ENCODE data around the gene CPNE5. TPM values are rescaled to one million over a fixed set of nuclear protein-coding genes. Genes with fewer than 3 reads are reported as not detected.

Gene CPNE5
- total RNA-seq, 1 experiment from 2014 or later = 0.44 TPM

- no TSS peak for BruUV-seq (replicated peaks)
- H3K27me3 ChIP-seq (ENCODE audit: control insufficient read depth, insufficient read depth, low read length) = no peaks in the 10 kb centered on the region
- ChIA-PET CTCF (no interaction called here), POLR2A (no interaction called here)
- in situ Hi-C loops (cut with HindIII; ENCODE audit: low pct_unique_long_range_greater_than_20kb, low sequenced_read_pairs) (no loop called here), intact Hi-C loops (cut with micrococcal nuclease; ENCODE audit: unreplicated experiment) (no loop called here)
- no peaks in the 10 kb centered on the region for H3K36me3 ChIP-seq (ENCODE audit: control insufficient read depth, insufficient read depth, low read length)
- no peak overlapping the region for H3K27ac ChIP-seq (ENCODE audit: low read length)
- H3K4me3 ChIP-seq (ENCODE audit: low read depth in 2 of 2, low read length in 2 of 2) = no peak overlapping the region
- ATAC-seq (no peak), DNase-seq (ENCODE audit: low read depth, low spot score) (no peak)
- TF ChIP-seq SIN3A (IDR thresholded peaks at IDR 0.05; ENCODE audit: borderline replicate concordance, insufficient read depth, low read depth, low read length) = no peak
- TF ChIP-seq, protein P1, sequence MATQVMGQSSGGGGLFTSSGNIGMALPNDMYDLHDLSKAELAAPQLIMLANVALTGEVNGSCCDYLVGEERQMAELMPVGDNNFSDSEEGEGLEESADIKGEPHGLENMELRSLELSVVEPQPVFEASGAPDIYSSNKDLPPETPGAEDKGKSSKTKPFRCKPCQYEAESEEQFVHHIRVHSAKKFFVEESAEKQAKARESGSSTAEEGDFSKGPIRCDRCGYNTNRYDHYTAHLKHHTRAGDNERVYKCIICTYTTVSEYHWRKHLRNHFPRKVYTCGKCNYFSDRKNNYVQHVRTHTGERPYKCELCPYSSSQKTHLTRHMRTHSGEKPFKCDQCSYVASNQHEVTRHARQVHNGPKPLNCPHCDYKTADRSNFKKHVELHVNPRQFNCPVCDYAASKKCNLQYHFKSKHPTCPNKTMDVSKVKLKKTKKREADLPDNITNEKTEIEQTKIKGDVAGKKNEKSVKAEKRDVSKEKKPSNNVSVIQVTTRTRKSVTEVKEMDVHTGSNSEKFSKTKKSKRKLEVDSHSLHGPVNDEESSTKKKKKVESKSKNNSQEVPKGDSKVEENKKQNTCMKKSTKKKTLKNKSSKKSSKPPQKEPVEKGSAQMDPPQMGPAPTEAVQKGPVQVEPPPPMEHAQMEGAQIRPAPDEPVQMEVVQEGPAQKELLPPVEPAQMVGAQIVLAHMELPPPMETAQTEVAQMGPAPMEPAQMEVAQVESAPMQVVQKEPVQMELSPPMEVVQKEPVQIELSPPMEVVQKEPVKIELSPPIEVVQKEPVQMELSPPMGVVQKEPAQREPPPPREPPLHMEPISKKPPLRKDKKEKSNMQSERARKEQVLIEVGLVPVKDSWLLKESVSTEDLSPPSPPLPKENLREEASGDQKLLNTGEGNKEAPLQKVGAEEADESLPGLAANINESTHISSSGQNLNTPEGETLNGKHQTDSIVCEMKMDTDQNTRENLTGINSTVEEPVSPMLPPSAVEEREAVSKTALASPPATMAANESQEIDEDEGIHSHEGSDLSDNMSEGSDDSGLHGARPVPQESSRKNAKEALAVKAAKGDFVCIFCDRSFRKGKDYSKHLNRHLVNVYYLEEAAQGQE (IDR thresholded peaks at IDR 0.05; ENCODE audit: insufficient read depth in 1 of 2, low read depth in 2 of 2, low read length in 1 of 2) = no peak
- no peak for TF ChIP-seq CTCF (IDR thresholded peaks at IDR 0.05)
- TF ChIP-seq TCF7L2 (IDR thresholded peaks at IDR 0.05; ENCODE audit: low read depth, low read length) = no peak
- TF ChIP-seq POLR2AphosphoS5 (IDR thresholded peaks at IDR 0.05; ENCODE audit: low read depth, low read length) = no peak
- H3K4me1 ChIP-seq (ENCODE audit: control insufficient read depth, insufficient read depth, low read length) = peaks cover 5% of the 10 kb centered on the region; the same call in 1 of the 2 replicates
- H3K9me3 ChIP-seq (ENCODE audit: control insufficient read depth, insufficient read depth, low read depth, low read length) = no peaks in the 10 kb centered on the region
These were observed 6.9 kb downstream of the CPNE5 start for GRCh38 chr6:36832313-36832712.

- no peak overlapping the region for H3K27ac ChIP-seq (ENCODE audit: low read length)
- no TSS peak for BruUV-seq (replicated peaks)
- in situ Hi-C loops (cut with HindIII; ENCODE audit: low pct_unique_long_range_greater_than_20kb, low sequenced_read_pairs) (no loop called here), intact Hi-C loops (cut with micrococcal nuclease; ENCODE audit: unreplicated experiment) (no loop called here)
- H3K4me3 ChIP-seq (ENCODE audit: low read depth in 2 of 2, low read length in 2 of 2) = no peak overlapping the region
- CTCF ChIA-PET = no interaction called here
- H3K36me3 ChIP-seq (ENCODE audit: control insufficient read depth, insufficient read depth, low read length) = no peaks in the 10 kb centered on the region
- POLR2A ChIA-PET = no interaction called here
- peaks cover 5% of the 10 kb centered on the region; the same call in 1 of the 2 replicates for H3K4me1 ChIP-seq (ENCODE audit: control insufficient read depth, insufficient read depth, low read length)
- H3K9me3 ChIP-seq (ENCODE audit: control insufficient read depth, insufficient read depth, low read depth, low read length) = no peaks in the 10 kb centered on the region
- DNase-seq (ENCODE audit: low read depth, low spot score) (no peak), ATAC-seq (no peak)
- TF ChIP-seq POLR2AphosphoS5 (IDR thresholded peaks at IDR 0.05; ENCODE audit: low read depth, low read length) (no peak), CTCF (IDR thresholded peaks at IDR 0.05) (no peak), TCF7L2 (IDR thresholded peaks at IDR 0.05; ENCODE audit: low read depth, low read length) (no peak)
- TF ChIP-seq, protein P1 (IDR thresholded peaks at IDR 0.05; ENCODE audit: insufficient read depth in 1 of 2, low read depth in 2 of 2, low read length in 1 of 2) = no peak
- no peaks in the 10 kb centered on the region for H3K27me3 ChIP-seq (ENCODE audit: control insufficient read depth, insufficient read depth, low read length)
These were observed 8.7 kb downstream of the CPNE5 start for GRCh38 chr6:36830577-36830976.

Data from Panc1 (cell line).